Measurements from ENCODE around the gene NR2C1. TPM values are rescaled to one million over a fixed set of nuclear protein-coding genes. Genes with fewer than 3 reads are reported as not detected.

NR2C1 gene
- total RNA-seq, 1 experiment from 2014 or later: 42.1 TPM

DNA sequence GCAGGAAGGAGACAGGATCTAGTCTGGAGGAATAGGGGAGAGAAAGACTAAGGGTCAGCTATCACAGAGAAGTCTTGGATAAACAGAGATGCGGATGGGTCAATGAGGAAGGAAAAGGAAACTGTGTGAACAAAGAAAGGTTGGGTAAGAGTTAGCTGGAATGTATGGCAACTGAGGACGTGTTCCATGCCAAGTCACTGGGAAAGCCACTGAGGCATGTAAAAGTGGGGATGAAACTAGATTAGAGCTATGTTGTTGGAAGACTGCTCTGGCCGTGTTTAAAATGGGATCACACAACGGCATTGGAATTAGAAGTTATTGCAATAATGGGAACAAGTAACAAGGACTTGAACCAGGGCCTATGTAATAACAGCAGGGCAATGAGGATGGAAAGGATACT lies 3.9 kb upstream of the NR2C1 start:
- POLR2A ChIA-PET (ENCODE audit: low non-redundant PET): interaction anchor here (0.6 kb wide), 1 partner anchor 9 kb away, joined by 5 read pairs; no protein-coding TSS in a partner anchor
- CTCF ChIA-PET: interaction anchor here (0.5 kb wide), 1 partner anchor 20 kb away, joined by 7 read pairs; no protein-coding TSS in a partner anchor

GRCh38 chr12:95074766-95075165 lies 1.3 kb upstream of the NR2C1 start:
- no TSS peak for BruUV-seq (replicated peaks)
- ChIA-PET CTCF (no interaction called here), POLR2A (ENCODE audit: low non-redundant PET) (no interaction called here)
- TF ChIP-seq EZH2 (IDR thresholded peaks at IDR 0.05; ENCODE audit: borderline replicate concordance, low read depth, low read length, poor library complexity, severe bottlenecking): no peak
- TF ChIP-seq CTCF (conservative IDR thresholded peaks at IDR 0.05; ENCODE audit: low read depth, low read length): no peak
- no peak overlapping the region for H3K27ac ChIP-seq (ENCODE audit: low read depth, low read length, poor library complexity, severe bottlenecking)
- no peaks in the 10 kb centered on the region for H3K27me3 ChIP-seq (replicated peaks; ENCODE audit: insufficient read depth, low read depth, low read length, poor library complexity)
- intact Hi-C loops (cut with micrococcal nuclease; ENCODE audit: unreplicated experiment): no loop called here
- H3K9me3 ChIP-seq (ENCODE audit: low read depth, low read length, poor library complexity, severe bottlenecking): no peaks in the 10 kb centered on the region
- no peak for DNase-seq (ENCODE audit: low spot score)
- H3K4me1 ChIP-seq (ENCODE audit: insufficient read depth, low read length, poor library complexity, severe bottlenecking): no peaks in the 10 kb centered on the region
- no peaks in the 10 kb centered on the region for H3K36me3 ChIP-seq (ENCODE audit: insufficient read depth, low read length, poor library complexity, severe bottlenecking)
- no peak overlapping the region for H3K4me3 ChIP-seq (ENCODE audit: low read depth, low read length, poor library complexity, severe bottlenecking)

More for the DNA sequence above, 3.9 kb upstream of the NR2C1 start:
- Histone ChIP-seq H3K27me3 (replicated peaks; ENCODE audit: insufficient read depth, low read depth, low read length, poor library complexity) (no peaks in the 10 kb centered on the region), H3K4me1 (ENCODE audit: insufficient read depth, low read length, poor library complexity, severe bottlenecking) (no peaks in the 10 kb centered on the region), H3K4me3 (ENCODE audit: low read depth, low read length, poor library complexity, severe bottlenecking) (no peak overlapping the region), H3K27ac (ENCODE audit: low read depth, low read length, poor library complexity, severe bottlenecking) (no peak overlapping the region), H3K36me3 (ENCODE audit: insufficient read depth, low read length, poor library complexity, severe bottlenecking) (no peaks in the 10 kb centered on the region), H3K9me3 (ENCODE audit: low read depth, low read length, poor library complexity, severe bottlenecking) (no peaks in the 10 kb centered on the region)
- no TSS peak for BruUV-seq (replicated peaks)
- no peak for TF ChIP-seq CTCF (conservative IDR thresholded peaks at IDR 0.05; ENCODE audit: low read depth, low read length)
- no peak for TF ChIP-seq EZH2 (IDR thresholded peaks at IDR 0.05; ENCODE audit: borderline replicate concordance, low read depth, low read length, poor library complexity, severe bottlenecking)
- DNase-seq (ENCODE audit: low spot score): no peak
- intact Hi-C loops (cut with micrococcal nuclease; ENCODE audit: unreplicated experiment): no loop called here

GRCh38 chr12:95073698-95074520 lies 491 bp upstream of the NR2C1 start:
- H3K9me3 ChIP-seq (ENCODE audit: low read depth, low read length, poor library complexity, severe bottlenecking): no peaks in the 10 kb centered on the region
- peak overlapping the region; percentile 85 for H3K27ac ChIP-seq (ENCODE audit: low read depth, low read length, poor library complexity, severe bottlenecking)
- H3K4me3 ChIP-seq (ENCODE audit: low read depth, low read length, poor library complexity, severe bottlenecking): peak overlapping the region; percentile 99
- TF ChIP-seq CTCF (conservative IDR thresholded peaks at IDR 0.05; ENCODE audit: low read depth, low read length): peak; percentile 86
- TF ChIP-seq EZH2 (IDR thresholded peaks at IDR 0.05; ENCODE audit: borderline replicate concordance, low read depth, low read length, poor library complexity, severe bottlenecking): no peak
- no TSS peak for BruUV-seq (replicated peaks)
- POLR2A ChIA-PET (ENCODE audit: low non-redundant PET): no interaction called here
- DNase-seq (ENCODE audit: low spot score): no peak
- intact Hi-C loops (cut with micrococcal nuclease; ENCODE audit: unreplicated experiment): no loop called here
- no peaks in the 10 kb centered on the region for H3K36me3 ChIP-seq (ENCODE audit: insufficient read depth, low read length, poor library complexity, severe bottlenecking)
- H3K4me1 ChIP-seq (ENCODE audit: insufficient read depth, low read length, poor library complexity, severe bottlenecking): no peaks in the 10 kb centered on the region
- H3K27me3 ChIP-seq (replicated peaks; ENCODE audit: insufficient read depth, low read depth, low read length, poor library complexity): no peaks in the 10 kb centered on the region
- CTCF ChIA-PET: interaction anchor here (0.5 to 0.8 kb wide), 3 partner anchors 44 to 460 kb away, joined by 3 to 8 read pairs (median 3); no protein-coding TSS in a partner anchor
